NCI-H774 (cell line): ENCODE data around the gene PLPP1.

Experiments
- DNase-seq: peaks from one replicate; lab custom pipeline; 2025; lab: John Stamatoyannopoulos, UW

Gene PLPP1

DNA sequence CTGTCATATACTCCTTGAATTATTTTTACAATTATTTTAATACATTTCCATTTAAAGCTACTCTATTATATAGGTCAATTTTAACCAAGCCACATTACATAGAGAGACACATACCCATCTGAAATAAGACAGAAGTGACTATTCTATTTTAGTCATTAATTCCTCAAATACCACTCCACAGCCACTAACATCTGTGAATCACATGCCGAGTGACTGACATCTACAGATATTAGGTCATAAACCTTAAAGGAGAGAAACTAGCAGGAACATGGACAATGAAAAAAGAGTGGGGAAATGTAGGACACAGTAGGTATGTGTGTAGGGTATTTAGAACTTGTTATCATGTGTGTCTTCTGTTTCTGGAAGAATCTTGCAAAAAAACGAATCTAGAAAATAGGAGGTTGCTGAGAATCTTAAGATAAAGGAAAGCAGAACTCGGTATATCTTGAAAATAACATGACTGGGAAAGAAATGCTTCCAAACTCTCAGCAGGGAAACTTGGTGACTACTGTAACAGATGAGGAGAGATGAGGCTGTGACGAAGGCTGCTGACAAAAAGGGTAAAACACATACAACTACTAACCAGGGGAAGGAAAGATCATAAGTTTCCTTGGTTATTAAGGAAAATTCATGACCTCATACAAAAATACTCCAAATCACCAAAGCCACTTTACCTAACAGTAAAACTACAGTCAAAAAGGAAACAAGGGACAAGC is 84.6 kb downstream of the PLPP1 start:
- no peak for DNase-seq

DNA sequence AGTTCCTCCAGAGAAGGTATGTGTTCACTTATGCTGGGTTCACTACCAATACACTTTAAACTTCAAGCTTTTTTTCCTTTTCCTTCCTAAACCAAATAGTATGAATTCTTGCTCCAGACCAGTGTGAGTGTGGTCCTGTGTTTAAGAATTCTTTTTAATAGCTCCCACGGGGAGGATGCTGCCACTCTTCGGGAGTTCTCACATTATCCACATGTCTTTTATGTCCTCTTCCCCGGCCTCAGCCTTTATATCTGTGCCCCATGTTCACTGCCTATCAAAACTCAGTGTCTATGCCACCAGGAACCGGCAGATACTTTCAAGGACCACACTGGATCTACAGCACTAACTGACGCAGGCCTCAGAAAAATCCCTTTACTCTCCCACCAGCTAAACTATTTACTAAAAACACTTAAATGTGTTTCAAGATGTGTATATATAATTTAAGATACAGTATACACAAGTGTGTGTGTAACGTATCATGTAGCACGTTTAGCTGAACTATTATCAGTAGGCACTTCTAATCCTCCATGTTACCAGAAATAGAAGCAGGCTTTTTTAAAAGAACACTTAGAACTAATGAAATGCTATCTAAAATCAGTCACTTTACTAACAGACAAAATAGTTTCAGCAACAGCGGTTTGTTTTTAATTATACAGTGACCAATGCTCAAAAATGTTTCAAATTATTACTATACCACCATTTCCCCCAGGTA is 88.0 kb downstream of the PLPP1 start:
- no peak for DNase-seq

DNA sequence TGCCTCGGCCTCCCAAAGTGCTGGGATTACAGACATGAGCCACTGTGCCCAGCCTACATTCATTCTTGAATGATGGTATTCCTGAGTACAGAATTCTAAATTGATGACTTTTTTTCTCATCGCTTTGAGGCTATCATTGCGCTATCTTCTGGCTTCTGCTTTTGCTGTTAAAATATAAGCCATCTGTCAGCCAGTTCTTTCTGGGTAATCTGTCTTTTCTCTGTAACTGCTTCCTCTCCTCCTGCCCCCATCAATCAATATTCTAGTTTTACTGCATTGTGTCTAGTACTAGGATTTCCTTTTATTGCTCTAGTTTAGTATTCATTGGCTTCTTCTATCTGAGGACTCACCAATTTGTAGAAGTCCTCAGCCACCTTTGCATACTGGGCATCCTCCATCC is 89.0 kb downstream of the PLPP1 start:
- no peak for DNase-seq

DNA sequence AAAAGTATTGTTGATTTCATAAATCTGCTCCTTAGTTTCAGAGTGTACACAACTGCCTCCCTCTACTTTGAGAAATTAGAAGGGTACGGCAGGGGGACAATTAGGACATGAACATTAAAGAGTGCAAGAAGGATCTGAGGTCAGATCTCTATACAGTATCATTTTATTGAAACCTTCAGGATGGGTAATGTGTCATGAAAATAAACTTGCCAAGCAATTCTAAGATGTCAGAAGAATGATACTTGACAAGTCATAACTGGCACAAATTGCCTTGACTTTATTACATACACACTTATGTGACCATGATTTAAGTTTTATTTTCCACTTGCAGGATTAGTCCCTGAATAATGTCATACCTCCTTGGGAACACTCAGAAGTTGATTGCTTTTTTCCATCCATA is 92.8 kb downstream of the PLPP1 start:
- DNase-seq: no peak

GRCh38 chr5:55441107-55441771 is 93.5 kb downstream of the PLPP1 start:
- no peak for DNase-seq

DNA sequence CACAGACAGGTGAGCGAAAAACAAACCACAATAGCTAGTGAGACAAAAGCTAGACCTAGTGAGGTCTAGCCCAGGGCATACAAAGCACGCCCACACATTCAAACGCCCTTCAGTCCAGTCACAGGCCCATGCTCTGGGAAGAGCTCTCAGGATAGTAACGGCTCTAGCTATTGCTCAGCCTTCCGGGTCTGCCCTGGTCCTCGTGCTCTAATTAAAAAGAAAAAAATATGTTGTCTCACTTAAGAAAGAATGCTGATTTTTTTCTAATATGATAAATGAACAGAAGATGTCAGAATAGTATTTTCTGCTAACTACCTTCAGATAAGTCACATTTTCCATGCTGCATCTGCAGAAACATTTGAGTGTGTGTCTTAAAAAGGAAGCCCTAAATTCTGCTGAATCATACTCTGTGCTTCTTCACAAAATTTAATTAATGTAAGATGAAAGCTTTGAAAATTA is 94.5 kb downstream of the PLPP1 start:
- DNase-seq: no peak

DNA sequence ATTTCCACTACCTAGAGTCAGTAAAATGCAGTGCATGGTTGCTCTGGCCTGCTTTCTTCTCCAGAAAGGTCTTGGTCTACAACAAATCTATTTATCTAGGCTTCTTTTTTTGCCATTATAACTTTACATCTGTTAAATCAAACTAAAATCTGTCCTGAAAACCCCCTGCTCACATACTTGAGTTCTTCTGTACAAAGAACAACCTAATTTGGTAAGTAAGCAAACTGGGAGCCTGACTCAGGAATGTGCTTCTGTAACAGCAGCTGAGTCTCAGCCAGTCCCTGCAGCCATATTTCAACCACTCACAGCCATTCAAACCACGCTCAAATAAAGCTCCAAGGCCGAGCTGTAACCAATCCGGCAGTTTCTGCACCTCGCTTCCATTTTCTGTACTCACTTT is 95.8 kb downstream of the PLPP1 start:
- no peak for DNase-seq

GRCh38 chr5:55437859-55438206 is 96.9 kb downstream of the PLPP1 start:
- DNase-seq: no peak

DNA sequence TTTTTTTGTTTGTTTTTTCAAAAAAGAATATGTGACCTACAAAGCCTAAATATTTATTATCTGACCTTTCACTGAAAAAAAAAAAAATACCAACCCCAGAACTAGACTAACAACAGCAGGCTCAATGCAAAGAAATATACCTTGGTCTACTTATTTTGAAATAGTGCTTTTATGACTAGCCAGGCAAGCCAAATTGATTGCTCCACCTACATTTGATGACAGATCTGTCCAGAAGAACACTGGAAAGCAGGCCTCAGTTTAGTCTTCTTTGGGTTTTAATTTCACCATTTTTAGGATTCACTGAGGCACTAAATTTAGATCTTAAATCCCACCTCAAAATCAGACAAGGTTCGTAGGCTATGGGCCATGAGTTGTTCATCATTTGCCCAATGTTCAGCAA is 97.3 kb downstream of the PLPP1 start:
- DNase-seq: no peak

DNA sequence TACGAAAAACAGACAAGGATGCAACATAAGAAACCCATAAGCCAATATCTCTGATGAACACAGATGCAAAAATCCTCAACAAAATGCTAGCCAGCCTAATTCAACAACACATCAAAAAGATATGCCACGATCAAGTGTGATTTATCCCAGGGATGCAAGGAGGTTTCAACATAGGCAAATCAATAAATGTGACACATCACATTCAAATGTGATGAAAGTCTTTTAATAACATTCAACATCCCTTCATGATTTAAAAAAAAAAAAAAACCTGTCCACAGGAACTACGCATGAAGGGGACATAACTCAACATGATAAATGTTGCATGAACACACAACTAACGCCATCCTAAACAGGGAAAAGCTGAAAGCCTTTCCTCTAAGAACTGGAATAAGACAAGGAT is 102.2 kb downstream of the PLPP1 start:
- no peak for DNase-seq

- peak; percentile 8 for DNase-seq
Measured at GRCh38 chr5:55429613-55430253, 105.0 kb downstream of the PLPP1 start.

DNA sequence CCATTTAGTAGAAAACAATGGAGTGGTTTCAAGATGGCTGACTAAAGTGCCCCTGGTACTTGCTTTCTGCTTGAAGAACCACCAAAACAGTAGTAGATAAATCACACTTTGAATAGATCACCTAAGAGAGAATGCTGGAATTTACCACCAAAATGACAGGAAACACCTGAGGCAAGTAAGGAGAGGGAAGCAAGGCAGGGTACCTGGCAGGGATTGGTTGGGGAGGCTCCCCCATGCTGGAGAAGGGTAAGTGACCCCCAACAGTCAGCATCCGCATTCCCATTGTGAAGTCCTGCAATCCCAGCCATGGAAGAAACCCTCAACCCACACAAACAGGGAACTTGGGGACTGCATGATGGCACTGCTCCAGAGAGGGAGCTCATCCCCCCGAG is 105.5 kb downstream of the PLPP1 start:
- no peak for DNase-seq

GRCh38 chr5:55427157-55427556 is 107.6 kb downstream of the PLPP1 start:
- DNase-seq: no peak

DNA sequence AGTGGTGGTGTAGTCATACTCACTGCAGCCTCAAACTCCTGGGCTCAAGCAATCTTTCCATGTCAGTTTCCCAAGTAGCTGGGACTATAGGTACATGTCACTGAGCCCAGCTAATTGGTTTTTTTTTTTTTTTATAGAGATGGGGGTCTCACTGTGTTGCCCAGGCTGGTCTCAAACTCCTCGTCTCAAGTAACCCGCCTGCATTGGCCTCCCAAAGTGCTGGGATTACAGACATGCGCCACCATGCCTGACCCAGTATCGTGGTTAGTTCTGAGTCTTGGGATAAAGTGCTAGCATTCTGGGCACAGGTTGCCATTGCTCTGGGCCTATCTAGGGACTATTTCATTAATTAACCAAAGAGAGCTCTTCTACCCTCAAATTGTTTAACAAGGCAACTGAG is 108.3 kb downstream of the PLPP1 start:
- DNase-seq: no peak

DNA sequence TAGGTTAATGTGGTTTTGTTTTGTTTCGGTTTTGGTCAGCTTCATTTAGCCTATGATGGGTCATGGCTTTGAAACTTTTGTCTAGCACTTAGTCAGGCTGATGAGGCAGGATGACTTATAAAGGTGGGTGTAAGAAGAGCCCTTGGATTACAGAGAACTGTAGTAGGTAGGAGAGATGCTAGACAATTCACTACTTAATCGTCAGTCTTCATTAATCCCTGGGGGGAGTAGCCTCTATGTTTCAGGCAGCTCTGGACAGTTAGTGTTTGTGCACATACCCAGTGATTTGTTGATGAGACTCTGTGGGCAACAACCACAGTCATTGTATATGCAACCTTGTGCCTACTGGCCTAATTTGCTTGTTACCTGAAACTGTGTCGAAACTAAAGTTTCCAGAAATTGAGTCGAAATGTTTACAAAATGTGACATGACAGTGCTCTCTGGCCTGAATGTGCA is 113.7 kb downstream of the PLPP1 start:
- DNase-seq: no peak

- no peak for DNase-seq
Measured at GRCh38 chr5:55418994-55419968, 115.5 kb downstream of the PLPP1 start.

DNA sequence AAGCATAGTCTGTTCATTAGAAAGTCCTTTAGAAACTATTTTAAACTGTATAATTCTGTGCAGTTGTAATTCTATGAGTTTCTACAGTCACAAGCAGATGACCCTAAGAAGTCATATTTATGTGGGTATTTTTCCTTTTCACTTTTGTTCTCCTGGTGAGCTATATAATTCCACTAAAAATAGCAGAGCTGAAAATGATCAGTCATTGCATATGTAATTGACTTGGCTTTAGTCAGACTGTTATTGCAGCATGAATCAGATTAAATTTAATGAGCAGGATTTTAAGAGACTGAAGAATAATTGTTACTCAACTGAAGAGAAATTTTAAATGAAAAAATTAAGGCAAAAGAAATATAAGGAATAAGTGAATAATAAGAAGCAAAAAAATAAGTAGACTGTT is 118.5 kb downstream of the PLPP1 start:
- DNase-seq: no peak

GRCh38 chr5:55415071-55415470 is 119.7 kb downstream of the PLPP1 start:
- DNase-seq: no peak

DNA sequence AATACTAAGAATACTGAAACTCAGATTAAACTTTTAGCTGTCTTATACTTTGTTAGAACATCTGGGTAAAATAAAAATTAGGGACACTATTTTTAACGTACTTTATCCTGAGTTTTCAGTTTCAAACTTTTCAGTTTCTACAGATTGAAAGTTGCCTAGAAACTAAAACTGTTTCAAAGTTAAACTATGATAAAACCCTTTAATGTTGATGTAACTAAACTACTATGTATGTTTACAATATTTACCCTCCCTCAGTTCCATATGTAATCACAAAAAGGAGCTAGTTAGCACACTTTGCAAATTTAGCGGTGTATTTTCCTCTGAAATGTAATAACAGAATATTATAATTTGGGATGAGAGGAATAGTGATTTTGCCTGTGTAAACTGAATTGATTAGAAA is 121.1 kb downstream of the PLPP1 start:
- DNase-seq: no peak

DNA sequence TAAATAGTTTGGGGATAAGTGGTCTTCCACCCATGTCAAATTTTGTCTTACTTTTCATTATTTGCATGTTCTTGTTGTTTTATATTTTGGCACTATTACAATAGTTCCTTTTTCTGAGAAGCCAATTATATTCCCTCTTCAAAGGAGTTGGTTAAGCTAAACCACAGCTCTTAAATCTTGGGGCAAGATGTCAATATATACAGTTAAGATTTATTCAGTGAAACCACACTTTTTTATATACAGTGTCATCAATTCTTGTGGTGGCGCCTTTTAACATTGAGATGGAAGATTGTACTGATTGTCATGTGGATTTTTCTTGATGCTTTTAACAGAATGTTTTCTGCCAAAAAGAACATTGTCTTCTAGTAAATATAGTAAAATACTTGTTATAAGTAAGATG is 122.9 kb downstream of the PLPP1 start:
- no peak for DNase-seq

GRCh38 chr5:55410845-55411244 is 123.9 kb downstream of the PLPP1 start:
- DNase-seq: no peak

GRCh38 chr5:55409775-55410174 is 125.0 kb downstream of the PLPP1 start:
- DNase-seq: no peak
